GM23338 (cell line): ENCODE measurements around the gene LGALS3.

Experiments
- CREB1 ChIP-seq: fragments of 250-450 bp; sonication (Bioruptor Pico); IDR thresholded peaks from 2 replicates; pipeline ENCODE4 v1.5.0; 2020; ENCODE audit warnings: low read depth, mild to moderate bottlenecking, moderate library complexity
- CTCF ChIP-seq, 2 experiments: fragments of 200-600 bp in 1 of 2; sonication (generic) in 1 of 2; conservative IDR thresholded peaks; 2 replicates each; pipeline versions ENCODE4 v1.5.1 to v1.6.1; 2016 to 2017; ENCODE audit warnings: antibody characterized with exemption in 2 of 2, low read depth in 2 of 2, mild to moderate bottlenecking in 2 of 2, moderate library complexity in 1 of 2
- EZH2 ChIP-seq: fragments of 200-600 bp; sonication (generic); IDR thresholded peaks from one replicate; pipeline ENCODE4 v1.8.0; 2017; ENCODE audit warnings: antibody characterized with exemption, mild to moderate bottlenecking, low read depth; ENCODE audit not compliant: unreplicated experiment

GRCh38 chr14:55109836-55110235 is 19.2 kb upstream of the LGALS3 start:
- TF ChIP-seq CTCF (conservative IDR thresholded peaks at IDR 0.05; ENCODE audit: low read depth in 2 of 2) (no peak), EZH2 (no peak), CREB1 (CRISPR knock-in tag) (no peak)
